ENCODE data around the gene CGN. TPM values are rescaled to one million over a fixed set of nuclear protein-coding genes. Genes with fewer than 3 reads are reported as not detected.

The CGN gene
- total and polyA plus RNA-seq, 2 donors (not counting 1 experiment from before 2014, with no cell fraction given): 0.17 TPM

DNA sequence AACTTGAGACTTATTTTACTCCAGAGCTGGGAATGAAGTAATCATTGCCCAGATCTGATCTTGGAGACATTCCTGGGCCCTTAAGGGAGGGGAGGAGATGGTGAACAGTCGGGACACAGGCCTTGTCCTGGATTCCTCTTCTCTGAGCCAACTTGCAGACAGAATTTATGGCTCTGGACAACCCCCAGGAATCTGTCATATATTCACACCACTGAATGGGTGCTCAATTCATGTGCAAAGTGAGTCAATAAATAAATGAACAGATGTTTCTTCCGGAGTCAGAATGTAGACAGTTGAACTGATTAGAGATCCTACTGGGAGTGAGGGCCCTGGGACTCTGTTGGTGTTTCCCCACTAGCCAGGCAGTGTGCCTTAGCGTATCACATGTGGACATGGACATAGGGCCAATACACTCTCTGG is 31.5 kb downstream of the CGN start:
- peak; percentile 84 to 95 for DNase-seq (ENCODE audit: low read depth in 2 of 2)
- peak overlapping the region; percentile 23 for H3K27ac ChIP-seq (ENCODE audit: insufficient read depth, low read length)
- H2AFZ ChIP-seq (ENCODE audit: low read length): no peak overlapping the region
- H3K9me3 ChIP-seq (ENCODE audit: control insufficient read depth, insufficient read depth, low read depth, low read length): no peaks in the 10 kb centered on the region
- peaks cover 22% of the 10 kb centered on the region for H3K4me1 ChIP-seq (ENCODE audit: control insufficient read depth, extremely low read depth, insufficient read depth, low read length)
- H3K79me2 ChIP-seq (ENCODE audit: control insufficient read depth, insufficient read depth, low read length): no peaks in the 10 kb centered on the region
- H4K20me1 ChIP-seq (ENCODE audit: control insufficient read depth, extremely low read depth, insufficient read depth, low read length): no peaks in the 10 kb centered on the region
- H3K4me2 ChIP-seq (ENCODE audit: extremely low read depth, insufficient read depth, low read length): peak overlapping the region; percentile 65
- H3K9ac ChIP-seq (ENCODE audit: insufficient read depth, low read length): no peak overlapping the region
- H3K27me3 ChIP-seq (ENCODE audit: control insufficient read depth, insufficient read depth, low read length): no peaks in the 10 kb centered on the region
- peak overlapping the region in 1 of 4 experiments; percentile 13 for H3K4me3 ChIP-seq (replicated peaks in 1 of 4; ENCODE audit: control extremely low read depth in 1 of 4, insufficient read depth in 1 of 4, low read depth in 3 of 4, low read length in 4 of 4)
- no peaks in the 10 kb centered on the region for H3K36me3 ChIP-seq (ENCODE audit: control insufficient read depth, insufficient read depth, low read length)
- TF ChIP-seq EZH2 (IDR thresholded peaks at IDR 0.05; ENCODE audit: low read length, missing control alignments): no peak
- TF ChIP-seq, protein P1, sequence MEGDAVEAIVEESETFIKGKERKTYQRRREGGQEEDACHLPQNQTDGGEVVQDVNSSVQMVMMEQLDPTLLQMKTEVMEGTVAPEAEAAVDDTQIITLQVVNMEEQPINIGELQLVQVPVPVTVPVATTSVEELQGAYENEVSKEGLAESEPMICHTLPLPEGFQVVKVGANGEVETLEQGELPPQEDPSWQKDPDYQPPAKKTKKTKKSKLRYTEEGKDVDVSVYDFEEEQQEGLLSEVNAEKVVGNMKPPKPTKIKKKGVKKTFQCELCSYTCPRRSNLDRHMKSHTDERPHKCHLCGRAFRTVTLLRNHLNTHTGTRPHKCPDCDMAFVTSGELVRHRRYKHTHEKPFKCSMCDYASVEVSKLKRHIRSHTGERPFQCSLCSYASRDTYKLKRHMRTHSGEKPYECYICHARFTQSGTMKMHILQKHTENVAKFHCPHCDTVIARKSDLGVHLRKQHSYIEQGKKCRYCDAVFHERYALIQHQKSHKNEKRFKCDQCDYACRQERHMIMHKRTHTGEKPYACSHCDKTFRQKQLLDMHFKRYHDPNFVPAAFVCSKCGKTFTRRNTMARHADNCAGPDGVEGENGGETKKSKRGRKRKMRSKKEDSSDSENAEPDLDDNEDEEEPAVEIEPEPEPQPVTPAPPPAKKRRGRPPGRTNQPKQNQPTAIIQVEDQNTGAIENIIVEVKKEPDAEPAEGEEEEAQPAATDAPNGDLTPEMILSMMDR (conservative IDR thresholded peaks at IDR 0.05 in 1 of 2, IDR thresholded peaks at IDR 0.05 in 1 of 2; ENCODE audit: low read depth in 1 of 2, low read length in 2 of 2): no peak

DNA sequence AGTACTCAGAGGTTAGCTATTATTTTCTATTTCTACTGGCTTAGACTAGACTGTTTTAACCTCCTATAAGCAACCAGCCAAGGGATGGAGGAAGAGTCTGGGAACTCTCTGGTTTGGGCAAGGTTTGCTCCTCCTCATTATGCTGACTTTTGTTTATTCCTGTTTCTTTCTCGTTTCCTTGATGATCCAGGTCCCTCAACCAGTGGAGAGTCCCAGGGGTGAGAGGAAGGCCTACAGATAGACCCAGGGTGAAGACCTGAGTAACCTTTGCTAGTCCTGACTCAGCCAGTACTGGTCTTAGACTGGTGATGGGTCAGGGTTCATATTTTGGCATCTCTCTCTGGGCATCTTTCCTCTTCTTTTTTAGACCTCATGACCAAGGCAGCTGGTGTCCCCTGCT is 34.4 kb downstream of the CGN start:
- DNase-seq (ENCODE audit: low read depth in 2 of 2): no peak
- H3K9me3 ChIP-seq (ENCODE audit: control insufficient read depth, insufficient read depth, low read depth, low read length): no peaks in the 10 kb centered on the region
- TF ChIP-seq, protein P1 (conservative IDR thresholded peaks at IDR 0.05 in 1 of 2, IDR thresholded peaks at IDR 0.05 in 1 of 2; ENCODE audit: low read depth in 1 of 2, low read length in 2 of 2): no peak
- no peak for TF ChIP-seq EZH2 (IDR thresholded peaks at IDR 0.05; ENCODE audit: low read length, missing control alignments)
- no peak overlapping the region for H3K9ac ChIP-seq (ENCODE audit: insufficient read depth, low read length)
- no peaks in the 10 kb centered on the region for H4K20me1 ChIP-seq (ENCODE audit: control insufficient read depth, extremely low read depth, insufficient read depth, low read length)
- H3K79me2 ChIP-seq (ENCODE audit: control insufficient read depth, insufficient read depth, low read length): no peaks in the 10 kb centered on the region
- no peak overlapping the region for H2AFZ ChIP-seq (ENCODE audit: low read length)
- H3K27ac ChIP-seq (ENCODE audit: insufficient read depth, low read length): no peak overlapping the region
- no peak overlapping the region for H3K4me2 ChIP-seq (ENCODE audit: extremely low read depth, insufficient read depth, low read length)
- H3K27me3 ChIP-seq (ENCODE audit: control insufficient read depth, insufficient read depth, low read length): no peaks in the 10 kb centered on the region
- H3K4me1 ChIP-seq (ENCODE audit: control insufficient read depth, extremely low read depth, insufficient read depth, low read length): peaks cover 36% of the 10 kb centered on the region
- H3K36me3 ChIP-seq (ENCODE audit: control insufficient read depth, insufficient read depth, low read length): no peaks in the 10 kb centered on the region
- no peak overlapping the region for H3K4me3 ChIP-seq (replicated peaks in 1 of 4; ENCODE audit: control extremely low read depth in 1 of 4, insufficient read depth in 1 of 4, low read depth in 3 of 4, low read length in 4 of 4)

DNA sequence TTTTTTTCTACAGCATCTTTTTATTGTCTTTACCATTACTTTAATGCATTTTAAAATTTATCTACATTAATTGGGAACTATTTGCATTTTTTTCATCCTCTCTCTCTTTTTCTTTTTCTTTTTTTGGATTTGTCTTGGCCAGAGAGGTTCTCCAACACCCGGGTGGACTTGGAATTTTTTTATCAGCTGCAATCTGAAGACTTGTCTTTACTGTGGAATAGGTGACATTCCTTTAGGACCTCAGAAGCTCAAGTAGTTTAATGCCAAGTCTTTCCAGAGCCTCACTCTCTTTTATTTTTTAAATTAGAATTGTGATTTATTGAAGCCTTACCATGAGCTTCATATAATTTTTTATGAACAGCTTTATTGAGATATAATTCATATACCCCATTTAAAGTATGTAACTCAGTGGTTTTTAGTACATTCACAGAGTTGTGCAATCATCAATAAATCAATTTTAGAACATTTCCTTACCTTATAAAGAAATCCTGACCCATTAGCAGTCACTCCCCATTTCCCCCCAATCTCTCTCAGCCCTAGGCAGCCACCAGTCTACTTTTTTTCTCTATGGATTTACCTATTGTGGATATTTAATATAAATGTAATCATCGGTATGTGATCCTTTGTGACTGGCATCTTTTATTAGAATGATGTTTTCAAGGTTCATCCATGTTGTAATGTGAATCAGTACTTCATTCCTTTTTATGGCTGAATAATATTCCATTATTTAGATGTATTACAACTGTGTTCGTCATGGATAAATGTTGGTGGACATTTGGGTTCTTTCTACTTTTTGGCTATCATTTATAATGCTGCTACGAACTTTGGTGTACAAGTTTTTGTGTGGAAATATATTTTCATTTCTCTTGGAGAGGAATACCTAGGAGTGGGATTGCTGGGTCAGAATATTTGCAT is 35.1 kb downstream of the CGN start:
- H3K27me3 ChIP-seq (ENCODE audit: control insufficient read depth, insufficient read depth, low read length): no peaks in the 10 kb centered on the region
- no peaks in the 10 kb centered on the region for H3K79me2 ChIP-seq (ENCODE audit: control insufficient read depth, insufficient read depth, low read length)
- TF ChIP-seq EZH2 (IDR thresholded peaks at IDR 0.05; ENCODE audit: low read length, missing control alignments): no peak
- TF ChIP-seq, protein P1 (conservative IDR thresholded peaks at IDR 0.05 in 1 of 2, IDR thresholded peaks at IDR 0.05 in 1 of 2; ENCODE audit: low read depth in 1 of 2, low read length in 2 of 2): no peak
- no peak overlapping the region for H3K4me3 ChIP-seq (replicated peaks in 1 of 4; ENCODE audit: control extremely low read depth in 1 of 4, insufficient read depth in 1 of 4, low read depth in 3 of 4, low read length in 4 of 4)
- no peak overlapping the region for H2AFZ ChIP-seq (ENCODE audit: low read length)
- no peaks in the 10 kb centered on the region for H3K36me3 ChIP-seq (ENCODE audit: control insufficient read depth, insufficient read depth, low read length)
- no peaks in the 10 kb centered on the region for H4K20me1 ChIP-seq (ENCODE audit: control insufficient read depth, extremely low read depth, insufficient read depth, low read length)
- peaks cover 36% of the 10 kb centered on the region for H3K4me1 ChIP-seq (ENCODE audit: control insufficient read depth, extremely low read depth, insufficient read depth, low read length)
- H3K9me3 ChIP-seq (ENCODE audit: control insufficient read depth, insufficient read depth, low read depth, low read length): no peaks in the 10 kb centered on the region
- no peak for DNase-seq (ENCODE audit: low read depth in 2 of 2)
- no peak overlapping the region for H3K4me2 ChIP-seq (ENCODE audit: extremely low read depth, insufficient read depth, low read length)
- no peak overlapping the region for H3K9ac ChIP-seq (ENCODE audit: insufficient read depth, low read length)
- H3K27ac ChIP-seq (ENCODE audit: insufficient read depth, low read length): peak overlapping the region; percentile 39

Data from fibroblast of lung (primary cell).